Ectodermal cell (in vitro differentiated cells): ENCODE data around the gene IPO7.
A peak's percentile ranks its signal among the peaks of the same experiment; 100 is the strongest.

Experiments used
- H3K27ac ChIP-seq: 2 replicates; pipeline ENCODE4 v1.7.0; 2013; ENCODE audit warnings: mild to moderate bottlenecking, low read depth, low read length; ENCODE audit not compliant: insufficient read depth, poor library complexity, severe bottlenecking
- H3K27me3 ChIP-seq: 2 replicates; pipeline ENCODE4 v1.7.0; 2013; ENCODE audit warnings: mild to moderate bottlenecking, low read length; ENCODE audit not compliant: insufficient read depth, control insufficient read depth, poor library complexity, severe bottlenecking
- H3K36me3 ChIP-seq: one replicate; pipeline ENCODE4 v1.7.0; 2013; ENCODE audit warnings: low read length; ENCODE audit not compliant: control insufficient read depth, insufficient read depth
- H3K4me1 ChIP-seq: one replicate; pipeline ENCODE4 v1.7.0; 2013; ENCODE audit warnings: low read length; ENCODE audit not compliant: control insufficient read depth, insufficient read depth
- H3K4me3 ChIP-seq: 2 replicates; pipeline ENCODE4 v1.7.0; 2013; ENCODE audit warnings: low read depth, low read length, control low read depth; ENCODE audit not compliant: insufficient read depth
- H3K9me3 ChIP-seq: 2 replicates; pipeline ENCODE4 v1.7.0; 2013; ENCODE audit warnings: mild to moderate bottlenecking, low read length, moderate library complexity; ENCODE audit not compliant: control insufficient read depth
- WGBS, 2 experiments: methylation state at CpG; one replicate each; pipeline ENCODE4 v1.1.7; 2013; ENCODE audit warnings: missing lambda C conversion rate in 2 of 2; 5-methylcytosine and 5-hydroxymethylcytosine counted together

Gene IPO7

DNA sequence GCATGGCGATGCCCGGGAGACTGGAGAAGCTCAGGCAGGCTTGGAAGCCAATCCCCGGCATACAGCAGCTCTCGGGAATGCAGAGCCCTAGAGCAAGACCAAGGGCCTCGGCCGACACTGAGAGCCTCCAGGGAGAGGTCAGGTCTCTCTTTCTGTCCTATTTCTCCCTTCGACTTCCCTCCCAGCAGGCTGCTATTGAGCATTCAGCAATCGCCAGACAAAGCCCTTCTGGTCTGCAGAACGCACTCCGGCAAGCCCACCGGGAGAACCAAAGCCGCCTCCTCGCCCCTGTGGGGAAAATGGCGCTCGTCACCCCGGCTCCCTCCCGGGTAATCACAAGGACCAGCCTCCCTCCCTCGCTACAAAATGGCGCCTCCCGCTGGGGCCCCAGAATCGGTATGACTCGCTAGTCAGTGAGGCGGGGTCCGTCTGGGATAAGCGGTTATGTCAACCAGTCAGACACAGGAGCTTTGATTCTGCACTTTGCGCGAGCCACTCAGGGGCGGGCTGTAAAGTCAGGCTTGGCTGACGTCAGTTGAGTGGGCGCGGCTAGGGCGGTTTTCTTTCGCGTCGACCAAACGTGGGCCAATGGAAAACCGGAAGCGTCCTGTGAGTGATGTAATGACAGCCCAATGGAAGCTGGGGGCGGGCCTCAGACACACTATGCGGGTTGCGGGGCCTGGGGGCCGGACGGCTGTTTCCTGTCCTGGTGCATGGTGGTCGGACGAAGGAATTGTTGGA lies 76.0 kb downstream of the IPO7 start, which contains the start of gene ZNF143:
ZNF143 (plus strand) TSS at position 691 of the 741 bp plus-strand sequence. CDS start 10,297 bp downstream, outside the sequence.
- WGBS, 2 experiments, result 0% methylated on average over 45 of the region's 45 CpGs
- peak within 1 kb of the TSS; percentile 99 for H3K27ac ChIP-seq
- H3K9me3 ChIP-seq, result no peaks in the 10 kb centered on the region
- no peaks in the 10 kb centered on the region for H3K27me3 ChIP-seq
- peaks cover 4% of the 10 kb centered on the region for H3K4me1 ChIP-seq
- H3K4me3 ChIP-seq, result peak within 1 kb of the TSS; percentile 85
- H3K36me3 ChIP-seq, result no peaks in the 10 kb centered on the region

DNA sequence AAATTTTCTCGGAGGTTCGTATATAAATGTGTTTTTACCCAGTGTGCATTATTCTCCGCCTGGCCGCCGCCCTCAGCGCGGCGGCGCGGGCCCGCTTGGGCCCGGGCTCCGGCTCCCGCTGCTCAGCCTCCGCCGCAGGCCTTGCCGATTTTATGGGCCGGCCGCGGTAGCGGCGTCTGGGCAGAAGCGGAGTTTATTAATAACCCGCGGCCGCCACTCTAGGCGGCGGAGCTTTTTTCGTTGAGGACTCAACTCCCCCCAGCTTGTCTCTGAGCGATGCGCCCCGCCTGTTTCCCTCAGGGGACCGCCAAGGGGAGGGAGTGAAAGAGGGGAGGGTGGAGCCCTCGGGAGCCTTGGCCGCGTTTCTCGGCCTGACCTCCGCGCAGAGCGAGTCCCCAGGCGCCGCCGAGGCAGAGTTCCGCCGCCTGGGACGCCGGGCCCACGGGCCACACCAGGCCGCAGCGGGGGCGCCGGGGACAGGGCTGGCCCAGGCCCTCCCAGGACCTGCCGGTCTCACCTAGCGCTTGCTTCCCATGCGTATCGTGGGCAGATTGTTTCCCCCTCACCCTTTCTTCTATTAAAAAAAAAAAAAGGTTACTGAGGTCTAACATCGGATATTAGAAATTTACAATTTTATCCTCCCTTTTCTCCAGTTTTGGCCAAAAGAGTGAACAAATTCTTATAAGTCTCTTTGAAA lies 76.8 kb downstream of the IPO7 start:
- Histone ChIP-seq H3K27ac (peak overlapping the region; percentile 99), H3K27me3 (no peaks in the 10 kb centered on the region), H3K4me1 (peaks cover 4% of the 10 kb centered on the region), H3K4me3 (peak overlapping the region; percentile 75), H3K9me3 (no peaks in the 10 kb centered on the region), H3K36me3 (no peaks in the 10 kb centered on the region)
- WGBS, 2 experiments, result 0% methylated on average over 57 of the region's 57 CpGs

DNA sequence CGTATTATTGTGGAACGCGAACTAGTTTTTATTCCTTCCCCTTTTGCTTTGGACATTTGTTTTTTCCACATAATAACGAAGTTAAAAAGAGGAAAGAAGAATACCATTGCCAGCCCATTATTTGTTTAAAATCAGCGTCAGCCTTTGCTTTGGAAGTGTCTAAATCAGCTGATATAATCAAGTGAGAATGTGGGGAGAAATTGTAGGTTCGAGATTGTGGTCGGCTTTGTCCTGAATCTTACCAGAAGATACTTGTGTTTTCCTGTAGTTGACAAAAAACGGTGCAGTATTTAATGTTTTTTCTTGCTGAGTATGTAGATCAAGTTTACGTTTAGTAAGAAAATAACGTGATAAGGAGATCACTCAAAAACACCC lies 77.3 kb downstream of the IPO7 start:
- H3K36me3 ChIP-seq, result no peaks in the 10 kb centered on the region
- H3K4me3 ChIP-seq, result peak overlapping the region; percentile 75
- 18 to 33% methylated on average over 6 to 10 of the region's 10 CpGs for WGBS, 2 experiments
- no peaks in the 10 kb centered on the region for H3K27me3 ChIP-seq
- peak overlapping the region; percentile 99 for H3K27ac ChIP-seq
- no peaks in the 10 kb centered on the region for H3K9me3 ChIP-seq
- peaks cover 4% of the 10 kb centered on the region for H3K4me1 ChIP-seq

DNA sequence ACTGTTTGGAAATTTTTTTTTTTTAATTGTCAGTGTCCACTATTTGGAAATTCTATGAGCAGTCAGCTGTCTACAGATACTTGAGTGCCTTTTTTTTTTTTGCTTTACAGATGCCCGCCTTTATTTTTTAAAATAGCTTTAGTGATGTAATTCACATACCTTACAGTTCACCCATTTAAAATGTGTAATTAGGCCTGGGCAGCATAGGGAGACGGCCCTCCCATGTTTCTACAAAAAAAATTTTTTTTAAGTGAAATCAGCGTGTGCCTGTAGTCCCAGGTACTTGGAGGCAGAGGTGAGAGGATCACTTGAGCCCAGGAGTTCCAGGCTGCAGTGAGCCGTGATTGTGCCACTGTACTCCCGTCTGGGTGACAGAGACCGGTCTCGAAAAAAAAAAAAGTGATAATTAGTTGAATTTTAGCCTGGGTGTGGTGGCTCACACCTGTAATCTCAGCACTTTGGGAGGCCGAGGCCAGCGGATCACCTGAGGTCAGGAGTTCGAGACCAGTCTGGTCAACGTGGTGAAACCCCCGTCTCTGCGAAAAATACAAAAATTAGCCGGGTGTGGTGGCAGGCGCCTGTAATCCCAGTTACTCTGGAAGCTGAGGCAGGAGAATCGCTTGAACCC lies 77.8 kb downstream of the IPO7 start:
- Histone ChIP-seq H3K4me1 (peaks cover 4% of the 10 kb centered on the region), H3K4me3 (peak overlapping the region; percentile 75), H3K9me3 (no peaks in the 10 kb centered on the region), H3K27ac (no peak overlapping the region), H3K36me3 (no peaks in the 10 kb centered on the region), H3K27me3 (no peaks in the 10 kb centered on the region)
- WGBS, 2 experiments, result 90 to 94% methylated on average over 15 to 16 of the region's 16 CpGs

DNA sequence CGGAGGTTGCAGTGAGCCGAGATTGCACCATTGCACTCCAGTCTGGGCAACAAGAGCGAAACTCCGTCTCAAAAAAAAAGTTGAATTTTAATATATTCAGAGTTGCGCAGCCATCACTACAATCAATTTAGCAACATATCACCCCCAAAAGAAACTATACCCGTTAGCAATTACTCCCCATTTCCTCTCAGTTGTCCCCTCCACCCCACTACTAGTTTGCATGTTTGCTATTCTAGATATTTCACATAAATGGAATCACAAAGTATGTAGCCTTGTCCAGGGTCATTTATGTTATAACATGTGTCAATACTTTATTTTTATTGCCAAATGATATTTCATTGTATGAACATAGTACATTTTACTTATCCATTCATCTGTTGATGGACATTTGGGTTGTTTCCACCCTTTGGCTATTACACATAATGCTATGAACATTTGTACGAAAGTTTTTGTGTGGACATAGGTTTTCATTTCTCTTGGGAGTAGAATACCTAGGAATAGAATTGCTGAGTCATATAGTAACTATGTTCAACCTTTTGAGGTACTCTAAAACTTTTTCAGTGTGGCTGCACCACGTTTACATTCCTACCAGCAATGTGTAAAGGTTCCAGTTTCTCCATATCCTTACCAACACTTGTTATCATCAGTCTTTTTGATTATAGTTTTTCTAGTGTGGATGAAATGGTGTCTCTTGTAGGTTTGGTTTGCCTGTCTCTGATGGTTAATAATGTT lies 78.5 kb downstream of the IPO7 start:
- no peak overlapping the region for H3K27ac ChIP-seq
- H3K27me3 ChIP-seq, result no peaks in the 10 kb centered on the region
- peaks cover 4% of the 10 kb centered on the region for H3K4me1 ChIP-seq
- H3K36me3 ChIP-seq, result no peaks in the 10 kb centered on the region
- no peak overlapping the region for H3K4me3 ChIP-seq
- 95 to 96% methylated on average over 8 of the region's 8 CpGs for WGBS, 2 experiments
- no peaks in the 10 kb centered on the region for H3K9me3 ChIP-seq

DNA sequence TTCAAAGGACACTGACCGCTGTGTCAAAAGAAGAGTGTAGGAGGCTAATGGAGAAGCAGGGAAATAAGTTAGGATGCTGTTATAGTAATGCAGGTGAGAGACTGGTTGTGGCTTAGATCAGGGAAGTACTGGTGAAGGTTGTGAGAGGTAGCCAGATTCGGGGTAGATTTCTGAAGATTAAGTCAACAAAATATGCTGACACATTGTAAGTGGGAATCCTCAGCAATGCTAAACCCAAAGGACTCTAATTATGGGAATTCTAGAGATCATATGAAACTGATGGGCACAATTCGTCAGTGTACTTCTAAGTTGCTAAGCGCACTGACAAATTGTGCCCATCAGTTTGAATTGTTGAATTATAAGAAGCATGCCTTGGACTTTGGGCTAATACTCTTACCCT lies 86.3 kb downstream of the IPO7 start:
- H3K27ac ChIP-seq, result no peak overlapping the region
- WGBS, 2 experiments, result 95 to 96% methylated on average over 4 of the region's 4 CpGs
- no peaks in the 10 kb centered on the region for H3K4me1 ChIP-seq
- peaks cover 18% of the 10 kb centered on the region for H3K36me3 ChIP-seq
- no peaks in the 10 kb centered on the region for H3K9me3 ChIP-seq
- no peaks in the 10 kb centered on the region for H3K27me3 ChIP-seq
- H3K4me3 ChIP-seq, result no peak overlapping the region

DNA sequence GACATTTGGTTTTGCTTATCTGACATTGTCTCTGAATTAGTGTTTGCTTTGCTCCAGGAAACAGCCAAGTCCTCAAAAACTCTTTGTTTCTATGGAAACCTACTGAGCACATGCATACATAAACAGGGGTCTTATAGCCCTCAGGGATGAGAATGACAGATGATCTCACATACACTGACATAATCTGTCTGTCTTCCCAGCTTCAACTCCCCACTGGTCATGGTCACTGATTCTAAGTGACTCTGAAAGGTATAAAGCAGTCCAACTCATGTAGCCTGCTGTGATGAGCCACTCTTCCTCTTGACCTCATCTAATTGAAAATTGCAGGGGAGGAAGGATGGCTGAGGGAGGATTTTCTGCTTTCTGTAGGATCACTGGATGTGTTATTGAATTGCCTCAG lies 89.0 kb downstream of the IPO7 start:
- H3K4me3 ChIP-seq, result no peak overlapping the region
- peak overlapping the region; percentile 44 for H3K27ac ChIP-seq
- H3K4me1 ChIP-seq, result no peaks in the 10 kb centered on the region
- no peaks in the 10 kb centered on the region for H3K9me3 ChIP-seq
- H3K36me3 ChIP-seq, result peaks cover 22% of the 10 kb centered on the region
- H3K27me3 ChIP-seq, result no peaks in the 10 kb centered on the region

DNA sequence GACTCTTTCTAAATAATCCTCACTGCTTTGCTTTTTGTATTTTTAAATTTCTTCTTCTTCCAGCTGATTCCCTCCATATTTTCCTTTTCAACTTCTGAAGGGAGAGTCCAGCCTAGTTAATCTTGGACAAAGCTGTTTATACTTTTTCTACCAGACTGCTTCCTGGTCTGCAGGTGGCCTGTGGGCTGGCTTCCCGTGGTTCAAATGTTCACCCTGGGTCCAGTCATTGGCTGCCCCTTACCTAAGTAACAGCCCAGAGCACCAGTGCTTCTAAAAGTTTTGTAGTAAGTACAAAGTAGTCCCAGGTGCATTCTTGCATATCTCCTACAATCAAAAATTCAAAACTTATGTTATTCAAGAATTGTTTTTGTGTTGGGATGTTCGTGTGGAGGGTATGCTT lies 95.4 kb downstream of the IPO7 start:
- peaks cover 33% of the 10 kb centered on the region for H3K36me3 ChIP-seq
- H3K9me3 ChIP-seq, result no peaks in the 10 kb centered on the region
- 93 to 97% methylated on average over 1 to 2 of the region's 2 CpGs for WGBS, 2 experiments
- H3K27ac ChIP-seq, result no peak overlapping the region
- H3K4me1 ChIP-seq, result no peaks in the 10 kb centered on the region
- H3K4me3 ChIP-seq, result no peak overlapping the region
- H3K27me3 ChIP-seq, result no peaks in the 10 kb centered on the region

DNA sequence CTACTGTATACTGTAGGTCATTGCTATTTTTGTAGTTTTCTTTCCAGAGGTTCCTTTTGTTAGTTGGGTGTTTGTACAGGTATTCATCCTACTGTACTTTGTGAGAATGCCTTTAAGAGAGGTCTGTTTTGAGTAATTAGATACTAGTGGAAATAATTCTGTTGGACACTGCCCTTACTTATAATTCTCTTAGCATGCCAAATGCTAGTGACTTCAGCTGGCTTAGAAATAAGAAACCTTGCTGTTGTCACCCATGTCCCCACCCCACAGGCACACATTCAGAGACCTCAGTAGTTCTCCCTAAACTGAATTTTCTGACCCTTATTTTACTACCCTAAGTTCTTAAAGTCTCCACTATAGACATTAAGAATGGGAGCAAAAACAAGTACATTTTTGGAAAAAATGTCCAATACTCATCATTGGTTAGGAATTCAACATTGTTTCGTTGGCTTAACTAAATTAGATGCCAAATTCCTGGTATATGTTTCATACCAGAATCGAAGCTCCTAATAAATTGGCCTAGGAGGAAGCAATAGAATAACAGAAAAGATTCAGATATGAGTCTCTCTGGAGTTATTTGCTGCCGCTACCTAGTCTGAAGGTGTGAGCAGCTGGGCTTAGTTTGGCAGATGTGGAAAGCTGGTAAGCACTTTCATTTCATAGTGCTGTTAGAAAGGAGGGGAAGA lies 104.8 kb downstream of the IPO7 start:
- H3K27me3 ChIP-seq, result no peaks in the 10 kb centered on the region
- H3K4me1 ChIP-seq, result no peaks in the 10 kb centered on the region
- no peak overlapping the region for H3K27ac ChIP-seq
- WGBS, 2 experiments, result 96 to 98% methylated on average over 3 of the region's 3 CpGs
- no peaks in the 10 kb centered on the region for H3K9me3 ChIP-seq
- H3K4me3 ChIP-seq, result no peak overlapping the region
- peaks cover 15% of the 10 kb centered on the region for H3K36me3 ChIP-seq
